GM18519 (cell line): ENCODE results near the gene C1QTNF8.

ENCODE experiments used
- ATAC-seq: cut with Tn5 transposase; IDR thresholded peaks from one replicate; pipeline ENCODE4 v1.9.1; 2021; ENCODE audit warnings: mild to moderate bottlenecking, moderate library complexity; ENCODE audit not compliant: unreplicated experiment, low FRiP score

C1QTNF8 gene, protein sequence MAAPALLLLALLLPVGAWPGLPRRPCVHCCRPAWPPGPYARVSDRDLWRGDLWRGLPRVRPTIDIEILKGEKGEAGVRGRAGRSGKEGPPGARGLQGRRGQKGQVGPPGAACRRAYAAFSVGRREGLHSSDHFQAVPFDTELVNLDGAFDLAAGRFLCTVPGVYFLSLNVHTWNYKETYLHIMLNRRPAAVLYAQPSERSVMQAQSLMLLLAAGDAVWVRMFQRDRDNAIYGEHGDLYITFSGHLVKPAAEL

DNA sequence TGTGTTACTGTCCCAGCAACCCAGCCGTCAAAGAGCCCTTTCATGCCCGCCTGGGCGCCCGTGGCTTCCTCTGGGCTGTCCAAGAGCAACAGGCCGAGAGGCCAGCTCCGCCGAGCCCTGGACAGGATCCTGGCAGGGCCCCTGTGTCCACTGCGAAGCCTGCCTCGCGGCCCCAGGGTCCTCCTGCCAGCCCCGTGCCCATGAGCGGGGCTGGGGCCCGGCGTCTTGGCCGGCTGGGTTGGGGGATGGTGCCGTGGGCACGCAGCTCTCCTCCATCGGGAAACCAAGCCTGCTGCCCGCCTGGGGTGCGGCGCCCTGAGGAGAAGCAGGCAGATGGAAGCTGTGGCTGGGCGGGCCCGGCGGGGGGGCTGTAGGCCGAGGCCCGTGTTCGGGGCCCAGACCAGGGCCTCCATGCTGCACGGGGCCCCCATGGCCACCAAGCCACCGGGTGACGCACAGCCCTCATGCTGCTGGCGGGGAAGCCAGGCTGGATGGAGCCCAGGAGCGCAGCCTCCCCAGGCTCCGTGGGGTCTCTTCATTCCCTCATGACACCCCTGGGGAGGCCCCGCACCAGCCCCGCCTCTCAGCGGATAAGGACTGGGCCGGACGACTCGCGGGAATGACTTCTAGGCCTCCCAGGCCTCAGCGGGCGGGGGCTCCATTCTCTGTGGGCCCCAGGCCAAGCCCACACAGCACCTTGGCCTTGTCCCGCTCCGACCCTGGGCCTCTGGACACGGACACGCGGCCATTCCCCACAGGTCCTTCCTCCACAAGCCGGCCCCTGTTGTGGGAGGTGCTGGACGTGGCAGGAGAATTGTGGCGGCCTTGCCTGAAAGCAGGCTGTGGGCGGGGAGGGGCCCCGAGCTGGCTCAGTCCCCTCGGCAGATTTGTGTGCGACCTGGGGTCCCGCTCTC, at the start of gene C1QTNF8:
Gene C1QTNF8, minus strand, starts transcription at position 76 of the 914 bp plus-strand sequence. CDS start 1,322 bp downstream, outside the sequence.
- no peak for ATAC-seq

DNA sequence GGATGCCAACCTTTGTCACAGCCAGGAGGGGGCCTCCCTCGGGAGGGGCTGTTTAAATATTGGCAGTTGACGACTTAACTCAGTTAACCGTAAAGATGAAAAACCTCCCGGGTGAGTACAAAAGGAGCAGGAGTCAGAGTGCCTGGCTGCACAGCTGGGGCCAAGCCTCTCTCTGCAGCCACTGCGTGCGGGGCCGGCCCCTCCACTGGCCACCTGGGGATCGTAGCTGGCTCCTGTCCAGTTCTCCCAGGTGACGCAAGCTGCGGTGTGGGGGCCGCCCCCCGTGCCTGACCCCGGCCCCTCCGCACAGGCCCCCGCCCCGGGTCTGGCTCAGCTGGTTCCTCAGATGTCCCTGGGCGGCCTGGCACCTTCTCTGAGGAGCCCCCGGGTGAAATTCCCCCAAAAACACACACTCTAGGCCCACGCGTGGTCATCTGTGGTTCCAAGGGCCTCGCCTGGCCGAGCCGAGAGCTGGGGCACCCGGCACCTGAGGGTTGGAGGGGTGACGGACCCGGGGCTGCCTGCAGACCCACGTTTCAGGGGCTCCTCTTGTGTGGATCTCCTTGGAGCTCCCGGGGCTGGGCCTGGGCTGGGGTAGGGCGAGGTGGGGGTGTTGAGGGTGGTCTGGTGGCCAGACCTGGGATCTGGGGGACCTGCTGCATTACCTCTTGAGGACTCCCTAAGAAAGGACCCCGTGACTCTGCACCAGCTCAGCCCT, 49.5 kb upstream of the C1QTNF8 start:
- no peak for ATAC-seq

DNA sequence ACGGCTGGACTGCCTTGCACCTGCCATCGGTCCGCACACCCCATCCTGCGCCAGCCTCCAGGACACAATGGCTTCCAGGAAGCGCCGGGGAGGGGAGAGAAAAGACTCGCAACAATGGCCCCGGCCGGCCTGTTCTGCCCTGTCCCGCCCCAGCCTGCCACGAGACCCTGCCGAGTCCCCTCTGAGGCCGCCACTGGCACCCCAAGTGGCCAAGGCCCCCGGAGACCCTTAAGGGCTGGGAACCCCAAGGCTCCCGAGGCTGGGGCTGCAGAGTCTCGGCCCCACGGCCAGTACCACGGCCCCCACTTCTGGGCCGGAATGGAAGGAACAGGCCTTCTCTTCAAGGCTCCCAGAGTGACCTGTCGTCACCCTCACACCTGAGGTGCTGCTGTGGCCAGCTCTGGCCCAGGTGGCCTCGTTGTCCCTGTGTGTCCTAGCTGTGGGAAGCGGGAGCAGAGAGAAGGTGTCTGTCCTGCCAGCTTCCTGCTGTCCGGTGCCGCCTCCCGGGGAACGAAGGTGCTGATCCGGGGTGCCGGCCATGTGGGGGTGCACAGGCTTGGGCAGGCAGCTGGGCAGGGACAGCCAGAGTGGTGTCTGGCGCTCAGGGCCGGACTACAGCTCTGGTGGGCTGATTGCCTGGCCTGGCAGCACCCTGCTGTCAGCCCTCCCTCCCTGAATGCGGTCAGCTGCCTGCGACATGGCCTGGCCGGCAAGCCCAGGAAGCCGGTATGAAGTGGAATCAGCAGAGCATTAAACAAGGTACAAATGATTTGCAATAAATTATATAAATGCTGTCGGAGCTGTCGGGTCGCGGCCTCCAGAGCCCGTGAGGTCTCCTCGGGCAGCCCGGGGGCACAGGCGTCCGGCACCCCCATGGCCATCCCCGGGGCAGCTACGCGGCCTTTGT, 48.7 kb upstream of the C1QTNF8 start:
- ATAC-seq, result no peak

DNA sequence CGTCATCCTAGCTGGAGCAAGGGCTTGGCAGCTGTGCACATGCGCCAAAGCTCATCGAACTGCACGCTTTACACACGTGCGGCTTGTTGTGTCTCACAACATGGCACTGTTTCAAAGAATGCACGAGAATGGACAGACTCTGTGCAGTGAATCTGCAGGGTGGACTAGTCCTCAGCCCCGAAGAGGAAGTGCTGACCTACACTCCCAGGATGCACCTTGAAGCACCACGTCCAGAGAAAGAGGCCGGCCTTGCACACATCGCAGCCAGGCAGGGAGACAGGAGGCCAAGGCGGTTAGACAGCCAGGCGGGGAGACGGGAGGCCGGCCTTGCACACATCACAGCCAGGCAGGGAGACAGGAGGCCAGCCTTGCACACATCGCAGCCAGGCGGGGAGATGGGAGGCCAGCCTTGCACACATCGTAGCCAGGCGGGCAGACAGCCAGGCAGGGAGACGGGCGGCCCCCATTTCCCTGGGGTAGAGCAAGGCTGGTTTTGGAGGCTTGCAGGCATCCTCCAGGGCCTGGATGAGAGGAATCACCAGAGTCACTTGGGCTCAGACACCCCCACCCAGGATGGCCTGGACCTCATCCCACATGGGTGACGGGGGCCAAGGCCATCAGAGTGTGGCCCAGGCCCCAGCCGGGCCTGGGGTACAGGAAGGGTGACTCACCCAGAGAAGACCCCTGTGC, 47.9 kb upstream of the C1QTNF8 start:
- ATAC-seq, result no peak

DNA sequence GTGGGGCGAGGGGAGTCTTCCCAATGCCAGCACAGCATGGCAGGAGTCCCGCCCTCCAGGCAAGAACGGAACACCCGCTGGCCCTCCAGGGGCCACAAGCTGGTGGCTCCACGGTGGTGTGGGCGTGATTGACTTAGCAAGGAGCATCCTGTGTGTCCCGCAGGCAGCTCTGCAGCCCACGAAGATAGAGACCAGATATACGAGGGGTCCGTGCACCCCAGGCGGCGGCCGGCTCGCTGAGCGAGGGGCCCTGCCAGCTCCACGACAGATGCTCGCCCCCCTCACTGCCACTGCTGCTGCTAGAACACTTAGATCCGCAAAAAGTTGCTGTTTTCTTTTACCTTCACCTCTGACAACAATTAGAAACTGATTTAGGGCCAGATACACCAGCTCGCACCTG, 46.9 kb upstream of the C1QTNF8 start:
- ATAC-seq, result no peak

DNA sequence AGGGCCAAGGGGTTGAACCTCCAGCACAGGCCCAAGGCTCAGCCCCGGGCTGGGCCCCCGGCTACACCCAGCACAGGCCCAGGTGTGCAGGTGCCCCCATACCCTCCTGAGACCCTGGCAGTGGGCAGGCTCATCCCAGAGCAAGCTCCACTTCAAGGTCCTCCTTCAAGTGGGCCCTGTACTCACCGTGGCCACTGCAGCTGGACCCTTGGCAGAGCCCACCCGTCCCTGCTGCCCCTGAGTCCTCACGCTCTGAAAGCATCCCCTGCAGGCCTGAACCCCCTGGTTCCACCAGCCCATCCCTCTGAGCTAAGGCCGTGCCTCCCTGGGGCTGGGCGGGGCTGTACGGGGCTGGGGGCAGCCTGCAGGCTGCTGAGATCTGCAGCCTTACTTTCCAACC, 45.7 kb upstream of the C1QTNF8 start:
- ATAC-seq, result no peak

DNA sequence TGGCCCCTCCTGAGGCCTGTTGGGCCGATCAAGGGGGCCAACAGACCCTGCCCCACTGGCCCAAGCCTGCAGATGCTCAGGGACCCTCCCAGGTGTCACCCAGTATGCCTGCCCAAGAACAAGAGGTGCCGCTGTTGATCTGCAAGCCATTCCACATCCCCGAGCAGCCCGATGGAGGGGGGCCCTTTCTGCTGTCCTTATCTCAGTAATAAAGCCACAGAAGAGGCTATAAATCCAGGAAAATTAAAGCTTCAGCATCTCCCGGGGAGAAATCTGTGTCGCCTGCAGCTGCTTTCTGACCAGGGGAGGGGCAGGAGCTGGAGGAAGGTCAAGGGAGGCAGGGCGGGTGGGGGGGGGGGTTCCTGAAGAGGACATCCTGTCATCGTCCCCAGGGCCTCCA, 45.1 kb upstream of the C1QTNF8 start:
- no peak for ATAC-seq

DNA sequence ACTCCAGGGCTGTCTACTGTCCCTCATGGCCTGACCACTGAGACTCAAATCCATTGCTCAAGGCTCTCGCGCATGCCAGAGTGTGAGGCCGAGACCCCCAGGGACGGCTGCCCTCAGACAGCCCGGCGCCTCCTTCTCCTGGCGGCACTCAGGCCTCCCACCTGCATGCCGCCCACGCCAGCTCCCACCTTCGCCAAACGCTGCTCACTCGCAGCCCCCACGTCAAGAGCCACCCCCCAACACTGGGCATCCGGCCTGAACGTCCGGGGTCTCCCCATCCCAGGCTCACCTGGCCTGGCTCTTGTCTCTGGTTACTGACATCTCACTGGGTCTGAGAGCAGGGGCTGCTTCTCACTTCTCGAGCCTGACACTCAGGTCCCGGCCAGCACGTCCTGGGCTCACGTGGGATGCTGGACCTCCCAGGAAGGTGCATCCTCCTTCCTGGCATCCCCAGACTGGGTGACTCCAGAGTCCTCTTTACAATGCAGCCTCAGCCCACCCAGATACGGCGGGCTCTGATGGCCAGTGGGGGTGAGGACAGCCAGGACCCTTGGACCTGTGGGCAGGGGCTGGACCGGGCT, 44.6 kb upstream of the C1QTNF8 start:
- ATAC-seq, result no peak

DNA sequence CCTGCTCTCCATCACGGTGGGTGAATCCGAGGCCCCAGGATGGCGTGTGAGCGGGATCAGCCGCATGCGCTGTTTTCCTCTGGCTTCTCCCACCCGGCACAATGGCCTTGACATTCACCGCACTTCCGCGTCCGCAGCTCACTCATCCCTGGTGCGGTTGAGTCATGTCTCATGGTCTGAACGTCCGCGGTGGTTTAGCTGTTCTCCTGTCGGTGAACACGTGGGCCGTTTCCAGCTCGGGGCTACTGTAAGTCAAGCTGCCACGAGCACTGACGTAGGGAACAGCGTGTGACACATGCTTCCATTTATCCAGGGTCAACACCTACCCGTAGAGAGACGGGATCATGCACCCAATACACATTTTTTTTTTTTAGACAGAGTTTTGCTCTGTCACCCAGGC, 41.6 kb upstream of the C1QTNF8 start:
- ATAC-seq, result no peak

DNA sequence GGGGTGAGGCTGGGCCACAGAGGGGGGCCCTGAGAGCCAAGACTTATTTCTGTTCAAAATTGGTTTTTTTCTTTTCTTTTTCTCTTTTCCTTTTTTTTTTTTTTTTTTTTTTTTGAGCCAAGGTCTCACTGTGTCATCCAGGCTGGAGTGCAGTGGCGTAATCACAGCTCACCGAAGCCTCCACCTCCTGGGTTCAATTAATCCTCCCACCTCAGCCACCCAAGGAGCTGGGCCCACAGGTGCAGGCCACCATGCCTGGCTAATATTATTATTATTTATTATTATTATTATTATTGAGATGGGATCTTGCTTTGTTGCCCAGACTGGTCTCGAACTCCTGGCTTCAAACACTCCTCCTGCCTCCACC, 39.4 kb upstream of the C1QTNF8 start:
- ATAC-seq, result no peak

DNA sequence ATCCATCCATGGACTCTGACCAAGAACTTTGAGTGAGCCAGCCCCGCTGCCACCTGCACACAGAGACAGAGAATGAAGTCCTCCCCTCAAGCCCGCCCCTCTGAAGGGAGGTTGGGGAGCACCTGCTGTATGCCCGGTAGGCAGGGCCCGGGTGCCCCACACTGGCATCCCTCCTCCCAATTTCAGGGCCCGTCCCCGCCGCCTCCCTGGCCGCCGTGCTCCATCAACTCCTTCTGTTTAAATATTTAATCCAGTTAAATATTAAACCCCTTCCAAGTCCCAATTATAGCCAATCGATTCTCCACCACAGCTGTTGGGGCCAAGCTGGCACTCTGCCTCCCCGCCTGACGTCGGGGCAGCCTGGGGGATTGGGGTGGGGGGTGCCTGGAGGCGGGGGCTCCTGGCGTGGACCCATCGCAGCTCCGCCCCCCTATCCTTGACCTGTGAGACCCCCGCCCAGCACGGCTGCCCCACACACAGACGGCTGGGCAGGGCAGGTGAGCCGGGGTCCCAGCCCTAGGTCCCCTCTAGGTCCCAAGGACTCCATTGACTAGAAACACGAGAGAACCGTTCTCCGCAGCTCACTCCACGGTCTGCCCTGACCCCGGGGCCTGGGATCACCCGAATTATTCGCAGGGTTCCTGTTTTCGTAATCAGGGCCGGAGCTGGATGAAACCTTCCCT, 38.9 kb upstream of the C1QTNF8 start:
- ATAC-seq, result no peak

DNA sequence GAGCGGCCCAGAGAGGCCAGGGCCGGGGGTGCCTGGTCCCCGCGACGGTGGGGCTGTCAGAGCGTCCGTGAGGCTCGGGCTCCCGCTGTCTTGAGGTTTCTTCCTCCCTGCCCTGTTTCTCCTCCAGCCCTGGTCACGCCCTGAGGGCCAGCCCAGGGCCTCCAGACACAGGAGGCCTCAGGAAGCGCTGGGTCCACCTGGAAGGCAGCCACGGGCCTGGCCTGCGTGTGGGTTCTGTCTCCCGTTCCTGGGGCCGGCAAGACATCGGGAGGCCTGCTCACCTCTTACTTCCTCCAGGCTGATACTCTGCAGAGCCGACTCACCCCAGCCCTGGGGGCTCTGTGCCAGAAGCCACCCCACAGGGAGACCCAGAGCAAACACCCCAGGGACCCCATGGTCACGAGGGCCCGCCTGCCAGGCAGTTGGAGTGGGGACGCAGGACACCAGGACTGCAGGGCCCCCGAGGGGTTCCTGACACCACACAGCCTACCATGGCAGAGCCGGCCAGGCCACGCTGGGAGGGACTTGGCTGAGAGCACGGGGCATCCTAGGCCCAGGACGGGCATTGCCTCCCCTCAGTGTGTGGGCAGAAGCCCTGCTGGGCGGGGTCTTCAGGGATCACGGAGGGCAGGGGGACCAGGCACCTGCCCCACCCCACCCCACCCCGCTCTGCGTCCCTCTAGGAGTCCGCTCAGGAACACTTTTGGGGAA, 37.9 kb upstream of the C1QTNF8 start:
- ATAC-seq, result no peak

DNA sequence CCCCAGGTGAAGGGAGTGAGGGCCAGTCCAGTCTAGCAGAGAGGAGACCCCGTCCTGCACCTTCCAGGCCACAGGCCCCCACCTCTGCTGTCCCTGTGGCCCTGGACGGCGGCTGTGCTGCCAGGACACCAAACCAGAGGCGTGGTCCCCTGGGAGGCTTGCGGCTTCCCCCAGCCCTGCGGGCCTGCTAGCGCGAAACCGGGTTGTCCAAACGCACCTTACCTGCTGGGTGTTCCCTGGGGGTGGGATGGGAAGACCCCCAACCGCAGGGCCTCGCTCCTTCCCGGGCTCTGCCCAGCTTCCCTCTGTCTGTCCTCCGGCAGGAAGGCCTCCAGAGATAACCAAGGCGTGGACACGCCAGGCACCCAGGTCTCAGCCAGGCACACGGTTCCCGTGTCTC, 37.2 kb upstream of the C1QTNF8 start:
- no peak for ATAC-seq

DNA sequence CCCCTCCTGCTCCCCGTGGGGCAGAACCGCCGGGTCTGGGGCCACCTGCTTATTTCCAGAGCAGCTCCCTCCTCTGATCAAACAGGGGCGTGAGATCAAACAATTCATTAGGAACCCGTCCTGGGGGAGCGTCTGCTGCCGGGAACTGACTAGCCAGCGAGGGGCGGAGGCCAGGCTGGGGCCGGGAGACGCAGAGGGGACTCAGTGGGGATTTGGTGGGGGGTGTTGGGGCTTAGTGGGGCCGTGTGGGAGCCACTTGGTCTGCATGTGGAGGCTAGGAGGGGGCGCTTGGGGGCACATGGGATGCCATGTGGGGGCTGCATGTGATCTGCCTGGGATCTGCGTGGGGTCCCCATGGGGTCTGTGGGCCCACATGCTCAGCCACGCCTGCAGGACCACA, 36.4 kb upstream of the C1QTNF8 start:
- ATAC-seq, result no peak

DNA sequence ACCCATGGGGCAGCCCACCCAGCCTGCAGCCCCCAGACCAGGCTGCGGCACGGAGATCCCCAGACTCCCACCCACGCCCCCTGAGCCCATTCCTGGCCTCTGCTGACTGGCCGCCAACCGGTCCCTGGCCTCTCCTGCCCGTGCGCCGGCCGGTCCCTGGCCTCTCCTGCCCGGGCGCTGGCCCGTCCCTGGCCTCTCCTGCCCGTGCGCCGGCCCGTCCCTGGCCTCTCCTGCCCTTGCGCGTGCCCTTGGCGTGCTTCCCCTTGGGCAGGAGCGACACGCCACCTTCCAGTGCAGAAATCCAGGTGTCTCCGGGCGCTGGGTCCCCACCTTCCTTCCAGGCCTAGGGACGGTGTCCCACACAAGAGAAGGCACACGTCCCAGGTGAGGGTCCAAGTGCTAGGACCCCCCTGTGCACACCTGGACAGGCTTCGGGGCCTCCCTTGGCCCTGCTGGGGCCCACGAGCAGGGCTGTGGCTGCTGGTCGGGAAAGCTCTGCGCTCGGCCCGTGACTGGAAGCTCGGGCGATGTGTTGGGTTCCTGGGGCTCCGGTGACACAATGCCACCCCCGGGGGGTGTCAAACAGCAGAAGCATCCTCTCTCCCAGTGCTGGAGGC, 35.4 kb upstream of the C1QTNF8 start:
- no peak for ATAC-seq

DNA sequence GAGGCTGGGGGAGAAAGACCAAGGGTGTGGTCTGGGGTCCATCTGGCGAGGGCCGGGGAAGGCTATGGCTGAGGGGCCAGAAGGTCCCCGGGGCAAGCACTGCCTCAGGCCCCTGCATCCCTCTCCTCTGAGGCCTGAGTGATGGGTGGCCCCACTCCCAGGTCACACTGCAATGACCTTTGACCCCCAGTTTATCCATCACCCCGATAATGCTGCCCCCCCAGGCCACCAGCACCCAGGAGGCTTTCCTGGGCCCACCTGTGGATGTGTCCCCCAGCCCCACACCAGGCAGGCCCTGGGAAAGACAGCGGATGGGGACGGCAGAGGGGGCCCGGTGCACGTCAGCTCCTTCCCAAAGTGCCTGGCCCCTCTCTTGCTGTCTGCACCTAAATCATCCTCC, 34.3 kb upstream of the C1QTNF8 start:
- ATAC-seq, result no peak

DNA sequence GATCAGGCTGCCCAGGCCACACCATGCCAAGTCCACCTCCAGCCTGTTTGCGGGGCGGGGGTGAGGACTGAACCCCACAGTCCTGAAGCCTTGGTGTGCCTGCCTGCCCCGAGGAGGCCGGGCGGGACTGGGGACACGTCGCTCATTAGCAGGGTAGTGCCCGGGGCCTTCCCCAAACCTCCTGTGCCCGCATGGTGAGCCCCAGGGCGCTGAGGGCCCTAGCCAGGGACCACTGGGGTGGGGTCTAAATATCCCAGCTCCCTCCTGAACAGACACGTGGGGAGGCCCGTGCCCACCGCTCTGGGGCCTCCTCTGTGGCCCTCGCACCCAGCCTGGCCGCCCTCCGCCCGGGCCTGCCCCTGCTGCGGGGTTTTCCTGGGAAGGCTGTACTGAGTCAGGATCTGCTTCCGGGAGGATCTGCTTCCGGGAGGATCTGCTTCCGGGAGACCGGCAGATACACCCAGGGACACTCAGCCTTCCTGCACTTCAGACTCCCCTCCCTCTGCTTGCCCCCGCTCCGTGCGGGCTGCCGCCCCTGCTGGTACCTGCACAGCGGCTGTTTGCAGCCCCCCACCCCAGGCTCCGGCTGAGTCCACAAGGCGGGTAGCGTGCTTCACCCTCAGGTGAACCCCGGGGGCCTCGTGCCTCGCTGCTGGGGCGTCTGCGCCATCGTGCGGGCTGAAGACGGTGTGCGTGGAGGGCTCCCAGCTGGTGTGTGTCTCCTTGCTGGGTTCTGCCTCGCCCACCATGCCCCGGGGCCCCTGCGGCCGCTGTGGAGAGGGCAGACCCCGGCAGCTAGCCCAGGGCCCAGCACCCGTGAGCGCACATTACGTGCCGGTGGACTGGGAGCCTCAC, 33.3 kb upstream of the C1QTNF8 start:
- no peak for ATAC-seq
